SK-N-SH treated with all-trans-retinoic acid at 6 μM for 48 hours (cell line): Measurements from ENCODE around the gene TASOR2.

Experiments
- BACH2 ChIP-seq: fragments of 250-450 bp; sonication (Bioruptor Pico); IDR thresholded peaks from 2 replicates; pipeline ENCODE4 v1.9.0; 2021; ENCODE audit warnings: mild to moderate bottlenecking, borderline replicate concordance
- ESRRG ChIP-seq: fragments of 250-450 bp; sonication (Bioruptor Pico); IDR thresholded peaks from 2 replicates; pipeline ENCODE4 v1.6.1; 2021; ENCODE audit warnings: mild to moderate bottlenecking
- PATZ1 ChIP-seq: fragments of 250-450 bp; sonication (Bioruptor Pico); IDR thresholded peaks from 2 replicates; pipeline ENCODE4 v1.8.0; 2020; ENCODE audit warnings: mild to moderate bottlenecking, moderate library complexity, borderline replicate concordance

GRCh38 chr10:5711642-5712041 is 27.0 kb downstream of the TASOR2 start:
- TF ChIP-seq ESRRG (CRISPR knock-in tag) = no peak
- TF ChIP-seq BACH2 = no peak
- no peak for TF ChIP-seq PATZ1 (CRISPR knock-in tag)
